ENCODE results near the gene RRP1B.

The RRP1B gene

DNA sequence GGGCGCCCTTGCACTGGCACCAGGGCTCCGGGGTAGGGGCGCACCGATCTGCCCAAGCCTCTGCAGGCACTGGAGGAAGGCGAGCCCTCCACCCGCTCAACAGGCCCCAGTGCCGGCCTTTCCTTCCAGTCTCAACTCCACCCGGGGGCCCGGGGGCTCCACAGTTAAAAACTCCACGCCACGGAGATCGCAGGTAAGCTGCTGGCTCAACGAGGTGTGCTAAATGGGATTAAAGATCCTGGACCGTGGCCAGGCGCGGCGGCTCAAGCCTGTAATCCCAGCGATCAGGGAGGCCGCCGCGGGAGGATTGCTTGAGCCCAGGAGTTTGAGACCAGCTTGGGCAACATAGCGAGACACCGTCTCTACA, 608 bp upstream of the RRP1B start:
- Mint-ChIP-seq H3K36me3 (ENCODE audit: low read depth) (peaks cover 12% of the 10 kb centered on the region), H3K27me3 (ENCODE audit: low read depth) (no peaks in the 10 kb centered on the region), H3K27ac (peak overlapping the region; percentile 69 to 92 (median 91)), H3K9me3 (no peaks in the 10 kb centered on the region), H3K4me3 (peak overlapping the region; percentile 82 to 94 (median 82)), H3K4me1 (peaks cover 31% of the 10 kb centered on the region)
- TF ChIP-seq, protein P1, sequence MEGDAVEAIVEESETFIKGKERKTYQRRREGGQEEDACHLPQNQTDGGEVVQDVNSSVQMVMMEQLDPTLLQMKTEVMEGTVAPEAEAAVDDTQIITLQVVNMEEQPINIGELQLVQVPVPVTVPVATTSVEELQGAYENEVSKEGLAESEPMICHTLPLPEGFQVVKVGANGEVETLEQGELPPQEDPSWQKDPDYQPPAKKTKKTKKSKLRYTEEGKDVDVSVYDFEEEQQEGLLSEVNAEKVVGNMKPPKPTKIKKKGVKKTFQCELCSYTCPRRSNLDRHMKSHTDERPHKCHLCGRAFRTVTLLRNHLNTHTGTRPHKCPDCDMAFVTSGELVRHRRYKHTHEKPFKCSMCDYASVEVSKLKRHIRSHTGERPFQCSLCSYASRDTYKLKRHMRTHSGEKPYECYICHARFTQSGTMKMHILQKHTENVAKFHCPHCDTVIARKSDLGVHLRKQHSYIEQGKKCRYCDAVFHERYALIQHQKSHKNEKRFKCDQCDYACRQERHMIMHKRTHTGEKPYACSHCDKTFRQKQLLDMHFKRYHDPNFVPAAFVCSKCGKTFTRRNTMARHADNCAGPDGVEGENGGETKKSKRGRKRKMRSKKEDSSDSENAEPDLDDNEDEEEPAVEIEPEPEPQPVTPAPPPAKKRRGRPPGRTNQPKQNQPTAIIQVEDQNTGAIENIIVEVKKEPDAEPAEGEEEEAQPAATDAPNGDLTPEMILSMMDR (IDR thresholded peaks at IDR 0.05; ENCODE audit: unreplicated experiment in 3 of 3): no peak

DNA sequence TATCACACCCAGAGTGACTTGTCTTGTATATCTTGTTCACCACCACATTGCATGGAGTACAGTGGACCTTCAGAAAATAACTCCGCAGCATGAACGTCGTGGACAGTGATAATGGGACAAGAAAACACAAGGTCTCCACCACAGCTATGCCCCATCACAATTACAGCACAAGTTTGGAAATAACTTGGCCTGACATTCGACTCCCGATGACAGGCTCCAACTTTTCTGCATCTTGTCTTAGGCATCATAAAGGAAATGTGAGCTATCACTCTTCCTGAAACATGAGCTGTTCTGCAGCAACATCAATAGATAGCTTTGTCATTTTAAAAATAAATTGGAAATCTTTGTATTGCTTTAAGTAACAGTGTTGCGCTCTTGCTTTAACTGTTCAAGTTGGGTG, 2.9 kb downstream of the RRP1B start:
- Mint-ChIP-seq H3K9me3 (no peaks in the 10 kb centered on the region), H3K4me3 (peak overlapping the region; percentile 21 to 98 (median 94)), H3K4me1 (peaks cover 31% of the 10 kb centered on the region), H3K36me3 (ENCODE audit: low read depth) (peaks cover 37% of the 10 kb centered on the region), H3K27ac (no peak overlapping the region), H3K27me3 (ENCODE audit: low read depth) (no peaks in the 10 kb centered on the region)
- TF ChIP-seq, protein P1 (IDR thresholded peaks at IDR 0.05; ENCODE audit: unreplicated experiment in 3 of 3): no peak

DNA sequence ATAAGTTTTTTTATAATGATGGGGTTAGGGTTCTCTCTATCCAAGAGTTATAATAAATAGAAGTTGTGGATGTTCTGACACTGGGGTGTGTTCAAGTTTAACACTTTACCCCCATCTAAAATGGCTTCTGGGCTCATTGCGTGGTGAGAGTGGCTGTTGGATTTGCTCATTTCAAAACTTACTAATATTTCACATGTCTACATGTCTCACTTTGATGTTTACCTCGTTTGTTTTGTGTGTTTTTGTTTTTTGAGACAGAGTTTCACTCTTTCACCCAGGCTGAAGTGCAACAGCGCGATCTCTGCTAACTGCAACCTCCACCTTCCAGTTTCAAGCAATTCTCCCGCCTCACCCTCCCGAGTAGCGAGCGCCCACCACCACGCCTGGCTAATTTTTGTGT, 3.7 kb downstream of the RRP1B start:
- Mint-ChIP-seq H3K9me3 (no peaks in the 10 kb centered on the region), H3K27ac (no peak overlapping the region), H3K36me3 (ENCODE audit: low read depth) (peaks cover 41% of the 10 kb centered on the region)

DNA sequence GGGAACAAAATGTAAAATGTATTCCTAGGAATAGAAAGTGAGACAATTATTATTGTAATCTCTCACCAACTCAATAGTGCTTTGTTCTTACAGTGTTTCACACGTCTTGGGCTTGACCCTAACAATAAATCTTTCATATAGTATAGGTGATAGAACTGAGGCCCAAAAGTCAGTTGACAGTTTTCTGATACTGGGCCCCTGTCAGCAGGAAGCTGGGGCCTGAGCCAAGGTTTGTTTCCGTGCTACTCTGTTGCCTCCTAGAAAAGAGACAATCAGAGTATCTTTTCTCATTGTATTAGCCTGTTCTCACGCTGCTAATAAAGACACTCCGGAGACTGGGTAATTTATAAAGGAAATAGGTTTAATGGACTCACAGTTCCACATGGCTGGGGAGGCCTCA, 5.0 kb downstream of the RRP1B start:
- no peaks in the 10 kb centered on the region for H3K27me3 Mint-ChIP-seq (ENCODE audit: low read depth)
- no peak overlapping the region for H3K4me3 Mint-ChIP-seq
- H3K4me1 Mint-ChIP-seq: peaks cover 31% of the 10 kb centered on the region
- no peak overlapping the region for H3K27ac Mint-ChIP-seq
- TF ChIP-seq, protein P1 (IDR thresholded peaks at IDR 0.05; ENCODE audit: unreplicated experiment in 3 of 3): no peak
- H3K36me3 Mint-ChIP-seq (ENCODE audit: low read depth): peaks cover 41% of the 10 kb centered on the region
- H3K9me3 Mint-ChIP-seq: no peaks in the 10 kb centered on the region

More for the DNA sequence above, 3.7 kb downstream of the RRP1B start:
- Mint-ChIP-seq H3K27me3 (ENCODE audit: low read depth) (no peaks in the 10 kb centered on the region), H3K4me1 (peaks cover 31% of the 10 kb centered on the region), H3K4me3 (no peak overlapping the region)
- TF ChIP-seq, protein P1 (IDR thresholded peaks at IDR 0.05; ENCODE audit: unreplicated experiment in 3 of 3): no peak

DNA sequence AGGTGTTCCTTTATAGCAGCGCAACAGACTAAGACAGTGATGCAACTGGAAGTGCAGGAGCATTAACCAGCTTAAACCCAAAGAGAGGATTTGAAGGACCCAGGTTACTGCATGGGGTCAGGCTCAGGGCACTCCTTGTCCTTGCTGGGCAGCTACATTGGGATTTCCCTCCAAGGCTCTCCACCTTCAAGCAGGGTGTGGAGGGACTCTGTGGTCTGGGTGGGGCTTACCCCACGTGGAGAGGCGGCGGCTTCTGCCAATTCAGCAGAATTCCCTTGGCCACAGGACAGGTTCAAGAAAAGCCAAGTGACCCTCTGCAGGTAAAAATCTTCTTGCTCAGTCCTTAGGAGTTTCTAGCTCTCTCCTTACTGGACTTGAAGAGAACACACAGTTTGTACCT, 6.5 kb downstream of the RRP1B start:
- Mint-ChIP-seq H3K36me3 (ENCODE audit: low read depth) (peaks cover 53% of the 10 kb centered on the region), H3K4me1 (peaks cover 20% of the 10 kb centered on the region)
- TF ChIP-seq, protein P1 (IDR thresholded peaks at IDR 0.05; ENCODE audit: unreplicated experiment in 3 of 3): no peak

DNA sequence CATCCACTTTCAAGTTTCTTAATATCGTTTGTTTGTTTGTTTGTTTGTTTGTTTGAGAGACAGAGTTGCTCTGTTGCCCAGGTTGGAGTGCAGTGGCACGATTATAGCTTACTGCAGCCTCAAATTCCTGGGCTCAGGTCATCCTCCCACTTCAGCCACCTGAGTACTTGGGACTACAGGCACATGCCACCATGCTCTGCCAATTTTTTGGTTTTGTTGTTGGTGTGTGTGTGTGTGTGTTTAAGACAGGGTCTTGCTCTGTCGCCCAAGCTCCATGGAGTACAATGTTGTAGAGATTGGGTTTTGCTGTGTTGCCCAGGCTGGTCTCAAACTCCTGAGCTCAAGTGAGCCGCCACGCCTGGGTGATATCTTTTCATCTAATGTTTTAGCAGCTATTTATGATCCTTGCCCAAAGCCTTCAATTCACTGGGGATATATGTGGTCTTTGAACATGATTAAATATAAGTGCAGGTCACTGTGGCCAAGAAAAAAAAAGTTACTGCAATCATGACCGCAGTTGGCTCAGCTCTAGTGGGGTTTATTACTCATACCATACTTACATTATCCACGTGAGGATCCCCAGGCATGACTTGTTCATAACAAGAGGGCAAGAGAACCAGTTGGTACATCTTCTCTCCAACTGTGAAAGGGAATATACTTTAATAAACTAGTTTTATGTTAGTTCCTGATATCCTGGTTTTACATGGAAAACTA, 8.0 kb downstream of the RRP1B start:
- H3K36me3 Mint-ChIP-seq (ENCODE audit: low read depth): peaks cover 53% of the 10 kb centered on the region
- H3K9me3 Mint-ChIP-seq: no peaks in the 10 kb centered on the region
- TF ChIP-seq, protein P1 (IDR thresholded peaks at IDR 0.05; ENCODE audit: unreplicated experiment in 3 of 3): no peak
- peaks cover 5% of the 10 kb centered on the region for H3K4me1 Mint-ChIP-seq
- no peaks in the 10 kb centered on the region for H3K27me3 Mint-ChIP-seq (ENCODE audit: low read depth)
- no peak overlapping the region for H3K27ac Mint-ChIP-seq
- no peak overlapping the region for H3K4me3 Mint-ChIP-seq

More for the DNA sequence above, 6.5 kb downstream of the RRP1B start:
- Mint-ChIP-seq H3K9me3 (no peaks in the 10 kb centered on the region), H3K27ac (no peak overlapping the region), H3K27me3 (ENCODE audit: low read depth) (no peaks in the 10 kb centered on the region), H3K4me3 (peak overlapping the region in 1 of 3 experiments; percentile 31)
